ENCODE results near the gene KRT37. TPM values are rescaled to one million over a fixed set of nuclear protein-coding genes. Genes with fewer than 3 reads are reported as not detected.

Gene KRT37
- total and polyA plus RNA-seq, 8 donors, result not detected

GRCh38 chr17:41464173-41464572 lies 39.8 kb upstream of the KRT37 start:
- Histone ChIP-seq H3K27me3 (no peaks in the 10 kb centered on the region), H3K36me3 (no peaks in the 10 kb centered on the region), H3K27ac (no peak overlapping the region), H3K4me1 (peaks cover 0 to 5% of the 10 kb centered on the region in 2 donors), H3K4me3 (no peak overlapping the region), H3K9me3 (no peaks in the 10 kb centered on the region)
- ATAC-seq, result no peak
- intact Hi-C loops (cut with DNase I), result no loop called here
- no peak for TF ChIP-seq CTCF (IDR thresholded peaks at IDR 0.05)
- DNase-seq, result no peak

DNA sequence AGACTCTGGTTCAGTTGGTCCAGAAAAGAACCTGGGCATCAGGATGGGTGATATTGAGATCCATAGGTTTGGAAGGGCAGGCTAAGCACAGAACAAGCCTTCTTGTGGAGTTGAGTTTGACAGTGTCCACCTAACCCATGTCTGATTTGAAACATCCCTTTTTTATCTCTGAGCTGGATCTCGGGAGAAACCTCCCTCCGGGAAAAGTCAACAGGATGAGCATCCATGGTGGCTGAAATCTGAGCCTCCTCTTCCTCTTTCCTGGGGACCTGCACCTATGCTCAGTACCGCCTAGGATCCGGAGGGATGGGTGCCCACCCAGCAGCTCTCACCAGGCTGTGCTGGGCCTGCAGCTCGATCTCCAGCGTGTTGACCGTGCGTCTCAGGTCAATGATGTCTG lies 39.4 kb upstream of the KRT37 start:
- Histone ChIP-seq H3K27me3 (no peaks in the 10 kb centered on the region), H3K9me3 (no peaks in the 10 kb centered on the region), H3K4me1 (peaks cover 0 to 5% of the 10 kb centered on the region in 2 donors), H3K4me3 (no peak overlapping the region), H3K27ac (no peak overlapping the region), H3K36me3 (no peaks in the 10 kb centered on the region)
- DNase-seq (no peak), ATAC-seq (no peak)
- TF ChIP-seq CTCF (IDR thresholded peaks at IDR 0.05), result no peak
- intact Hi-C loops (cut with DNase I), result no loop called here

DNA sequence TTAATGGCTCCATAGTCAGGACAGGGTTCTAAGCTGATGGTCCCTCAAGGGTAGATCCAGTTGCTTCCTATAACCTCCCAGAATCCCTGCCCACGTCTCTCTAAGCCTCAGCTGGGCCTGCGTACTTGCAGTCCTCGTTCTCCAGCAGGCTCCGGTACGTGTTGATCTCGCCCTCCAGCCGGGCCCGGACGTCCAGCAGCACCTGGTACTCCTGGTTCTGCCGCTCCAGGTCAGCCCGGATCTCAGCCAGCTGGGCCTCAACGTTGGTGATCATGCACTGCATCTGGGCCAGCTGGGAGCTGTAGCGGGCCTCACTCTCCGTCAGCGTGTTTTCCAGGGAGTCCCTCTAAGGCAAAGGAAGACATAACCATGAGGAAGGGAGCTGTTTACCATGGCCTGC lies 38.3 kb upstream of the KRT37 start:
- Histone ChIP-seq H3K27me3 (no peaks in the 10 kb centered on the region), H3K4me3 (no peak overlapping the region), H3K4me1 (peaks cover 0 to 5% of the 10 kb centered on the region in 2 donors), H3K9me3 (no peaks in the 10 kb centered on the region), H3K36me3 (no peaks in the 10 kb centered on the region), H3K27ac (no peak overlapping the region)
- no peak for TF ChIP-seq CTCF (IDR thresholded peaks at IDR 0.05)
- ATAC-seq (no peak), DNase-seq (no peak)
- intact Hi-C loops (cut with DNase I), result no loop called here

DNA sequence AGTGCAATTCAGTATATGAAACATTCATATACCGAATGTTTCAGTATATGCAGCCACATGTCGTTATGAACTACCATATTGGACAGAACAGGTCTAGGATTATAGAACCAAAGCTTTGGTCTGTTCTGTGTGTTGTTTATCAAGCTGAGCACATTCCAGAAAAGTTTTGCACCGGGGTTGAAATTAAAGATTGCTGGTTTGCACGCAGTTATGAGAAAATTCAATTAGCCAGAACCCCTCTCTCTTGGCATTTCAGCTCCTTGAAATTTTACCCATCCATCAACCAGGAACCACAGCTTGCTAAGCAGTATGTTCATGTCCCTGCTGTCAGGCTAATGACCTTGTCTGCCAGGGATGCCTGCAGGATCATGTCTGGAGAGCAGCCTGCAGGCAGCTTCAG lies 33.3 kb upstream of the KRT37 start:
- Histone ChIP-seq H3K27me3 (no peaks in the 10 kb centered on the region), H3K9me3 (no peaks in the 10 kb centered on the region), H3K4me3 (no peak overlapping the region), H3K4me1 (no peaks in the 10 kb centered on the region), H3K27ac (no peak overlapping the region), H3K36me3 (no peaks in the 10 kb centered on the region)
- no peak for TF ChIP-seq CTCF (IDR thresholded peaks at IDR 0.05)
- ATAC-seq, result no peak
- no peak for DNase-seq
- intact Hi-C loops (cut with DNase I), result no loop called here

DNA sequence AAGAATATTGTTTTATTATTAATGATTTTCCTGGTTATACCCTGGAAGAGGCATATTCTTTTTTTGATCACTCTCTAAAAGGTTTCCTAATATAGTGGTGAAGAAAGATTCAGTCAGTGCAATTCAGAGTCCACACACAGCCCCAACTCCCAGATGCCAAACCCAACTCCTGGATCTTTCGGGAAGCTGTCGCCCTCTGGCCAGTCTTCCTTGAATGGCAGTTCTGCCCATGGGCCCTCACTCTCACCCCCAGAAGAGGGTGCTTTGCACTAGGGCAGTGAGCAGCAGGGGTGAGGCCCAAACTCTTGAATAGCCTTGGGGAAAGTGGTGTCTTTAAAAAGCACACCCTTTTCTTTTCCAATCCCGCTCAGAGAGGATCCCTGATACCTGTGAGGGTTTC lies 31.8 kb upstream of the KRT37 start:
- Histone ChIP-seq H3K36me3 (no peaks in the 10 kb centered on the region), H3K27me3 (no peaks in the 10 kb centered on the region), H3K27ac (no peak overlapping the region), H3K9me3 (no peaks in the 10 kb centered on the region), H3K4me1 (no peaks in the 10 kb centered on the region), H3K4me3 (no peak overlapping the region)
- ATAC-seq (no peak), DNase-seq (no peak)
- intact Hi-C loops (cut with DNase I), result no loop called here
- TF ChIP-seq CTCF (IDR thresholded peaks at IDR 0.05), result no peak

Data from left lung (tissue), 10 donors.